ENCODE data around the gene TNIK. TPM values are rescaled to one million over a fixed set of nuclear protein-coding genes. Genes with fewer than 3 reads are reported as not detected.

Gene TNIK
- total RNA-seq, 1 donor from 2014 or later, result 17.0 TPM

DNA sequence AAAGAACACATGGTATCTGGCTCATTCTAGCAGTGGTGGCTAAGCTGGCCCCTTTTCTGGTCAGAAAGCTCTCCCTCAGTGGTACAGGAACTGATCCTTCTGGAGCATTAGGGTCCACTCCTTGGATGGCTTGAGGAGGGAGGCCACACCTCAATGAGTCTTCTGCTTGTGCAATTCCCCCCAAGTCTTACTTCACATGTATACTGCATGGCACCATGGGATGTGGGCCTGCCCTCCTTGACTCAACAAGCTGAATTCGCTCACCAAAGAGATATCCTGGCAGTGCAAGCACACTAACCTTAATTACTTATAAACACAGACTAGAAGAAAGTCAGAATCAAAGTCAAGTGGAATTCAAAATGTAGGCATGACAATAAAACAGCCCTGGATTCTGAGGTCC, 299.9 kb downstream of the TNIK start:
- H3K27me3 ChIP-seq (ENCODE audit: control insufficient read depth, insufficient read depth, low read length), result no peaks in the 10 kb centered on the region
- no peak overlapping the region for H3K4me3 ChIP-seq (ENCODE audit: low read depth, low read length)
- DNase-seq (ENCODE audit: low read depth), result no peak
- TF ChIP-seq CTCF (IDR thresholded peaks at IDR 0.05; ENCODE audit: insufficient read depth, low read length, poor library complexity, severe bottlenecking), result no peak
- peaks cover 1% of the 10 kb centered on the region for H3K36me3 ChIP-seq (ENCODE audit: control insufficient read depth, insufficient read depth, low read length)

DNA sequence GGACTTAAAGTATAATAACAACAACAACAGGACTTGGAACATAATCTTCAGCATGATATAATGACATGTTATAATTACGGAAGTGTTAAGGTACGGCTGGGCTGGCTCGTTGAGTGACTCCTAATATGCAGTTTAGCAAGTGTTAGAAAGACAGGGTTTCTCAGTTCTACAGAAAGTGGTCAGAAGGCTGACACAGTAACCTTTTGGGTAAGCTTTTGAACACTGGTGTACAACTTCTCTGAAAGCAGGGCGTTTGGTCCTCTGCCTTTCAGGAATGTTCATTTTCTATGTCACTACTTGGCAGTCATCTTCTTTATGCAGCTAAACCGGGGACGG, 300.4 kb downstream of the TNIK start:
- H3K27me3 ChIP-seq (ENCODE audit: control insufficient read depth, insufficient read depth, low read length), result no peaks in the 10 kb centered on the region
- H3K36me3 ChIP-seq (ENCODE audit: control insufficient read depth, insufficient read depth, low read length), result peaks cover 1% of the 10 kb centered on the region
- DNase-seq (ENCODE audit: low read depth), result no peak
- no peak for TF ChIP-seq CTCF (IDR thresholded peaks at IDR 0.05; ENCODE audit: insufficient read depth, low read length, poor library complexity, severe bottlenecking)
- H3K4me3 ChIP-seq (ENCODE audit: low read depth, low read length), result no peak overlapping the region

DNA sequence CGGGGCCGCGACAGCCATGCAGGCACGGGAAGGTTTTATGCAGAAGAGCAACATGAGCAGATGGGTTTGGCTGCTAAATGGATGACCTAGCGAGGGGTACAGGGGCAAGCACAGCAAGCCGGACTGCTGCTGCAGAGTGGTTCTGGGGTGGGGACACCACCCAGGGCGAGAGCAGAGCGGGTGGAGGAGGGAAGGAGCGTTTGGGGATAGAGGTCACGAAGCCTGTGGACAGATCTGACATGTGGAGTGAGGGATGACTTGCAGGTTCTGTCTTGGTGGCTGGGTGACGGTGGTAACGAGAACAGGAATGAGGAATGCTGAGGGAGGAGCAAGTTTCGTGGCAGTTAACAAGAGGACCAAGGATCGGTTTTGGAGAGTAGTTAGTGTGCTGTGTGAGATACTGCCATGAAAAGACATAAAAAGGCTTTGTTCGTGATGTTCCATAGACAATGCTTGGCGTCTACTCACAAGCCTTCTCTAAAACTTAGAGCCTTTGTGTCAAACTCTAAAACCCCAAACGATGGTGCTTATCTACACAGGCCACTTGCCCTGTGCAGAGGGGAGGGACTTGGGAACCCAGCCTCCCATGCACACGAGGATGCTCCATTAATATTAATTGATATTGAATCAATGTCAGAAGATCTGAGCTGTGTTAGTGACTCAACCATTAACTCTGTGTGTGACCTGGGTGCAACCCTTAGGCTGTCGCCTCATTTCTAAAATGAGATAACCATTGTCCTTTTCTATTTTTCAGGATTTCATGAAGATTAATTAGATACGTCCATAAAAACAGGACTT, 301.0 kb downstream of the TNIK start:
- TF ChIP-seq CTCF (IDR thresholded peaks at IDR 0.05; ENCODE audit: insufficient read depth, low read length, poor library complexity, severe bottlenecking), result no peak
- peaks cover 1% of the 10 kb centered on the region for H3K36me3 ChIP-seq (ENCODE audit: control insufficient read depth, insufficient read depth, low read length)

DNA sequence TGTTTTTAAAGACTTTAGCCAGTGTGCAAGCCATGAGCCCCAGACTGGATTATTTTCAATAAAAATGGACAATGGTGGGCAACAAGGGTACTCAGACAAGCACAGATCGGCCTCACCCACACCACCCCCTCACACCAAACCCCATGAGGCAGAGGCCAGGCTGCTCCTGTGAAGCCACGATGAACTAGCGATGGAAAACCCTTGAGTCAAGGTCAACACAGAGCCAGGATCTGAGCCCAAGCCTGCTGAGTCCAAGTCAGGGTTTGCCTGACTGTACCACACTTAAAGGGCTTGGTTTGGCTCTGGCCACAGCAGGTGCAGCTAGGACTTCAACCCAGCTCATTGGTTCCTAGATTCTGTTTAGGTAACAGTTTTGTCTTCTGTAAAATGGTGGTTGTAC, 302.2 kb downstream of the TNIK start:
- H3K36me3 ChIP-seq (ENCODE audit: control insufficient read depth, insufficient read depth, low read length), result no peaks in the 10 kb centered on the region
- TF ChIP-seq CTCF (IDR thresholded peaks at IDR 0.05; ENCODE audit: insufficient read depth, low read length, poor library complexity, severe bottlenecking), result no peak
- DNase-seq (ENCODE audit: low read depth), result no peak
- H3K27me3 ChIP-seq (ENCODE audit: control insufficient read depth, insufficient read depth, low read length), result no peaks in the 10 kb centered on the region
- H3K4me3 ChIP-seq (ENCODE audit: low read depth, low read length), result no peak overlapping the region

More for the DNA sequence above, 301.0 kb downstream of the TNIK start:
- no peaks in the 10 kb centered on the region for H3K27me3 ChIP-seq (ENCODE audit: control insufficient read depth, insufficient read depth, low read length)
- DNase-seq (ENCODE audit: low read depth), result no peak
- H3K4me3 ChIP-seq (ENCODE audit: low read depth, low read length), result no peak overlapping the region

GRCh38 chr3:171157286-171157685, 302.9 kb downstream of the TNIK start:
- no peaks in the 10 kb centered on the region for H3K27me3 ChIP-seq (ENCODE audit: control insufficient read depth, insufficient read depth, low read length)
- no peak overlapping the region for H3K4me3 ChIP-seq (ENCODE audit: low read depth, low read length)
- TF ChIP-seq CTCF (IDR thresholded peaks at IDR 0.05; ENCODE audit: insufficient read depth, low read length, poor library complexity, severe bottlenecking), result no peak
- DNase-seq (ENCODE audit: low read depth), result no peak
- no peaks in the 10 kb centered on the region for H3K36me3 ChIP-seq (ENCODE audit: control insufficient read depth, insufficient read depth, low read length)

All from kidney epithelial cell (primary cell).